ENCODE measurements around the gene WDR4.
"Not testable (repeated sequence)": the region's sequence is repeated elsewhere in the genome, so short reads cannot be mapped to it uniquely, and the experiment has no call there.

Gene WDR4

GRCh38 chr21:42851812-42852665 is 27.3 kb downstream of the WDR4 start:
- DNase-seq: no peak

- DNase-seq: no peak
Observed at GRCh38 chr21:42850866-42851391, 28.4 kb downstream of the WDR4 start.

GRCh38 chr21:42850463-42850862 is 28.9 kb downstream of the WDR4 start:
- no peak for DNase-seq

- DNase-seq: no peak
Observed at GRCh38 chr21:42849759-42850412, 29.5 kb downstream of the WDR4 start.

GRCh38 chr21:42848932-42849758 is 30.2 kb downstream of the WDR4 start:
- no peak for DNase-seq

GRCh38 chr21:42848144-42848931 is 31.0 kb downstream of the WDR4 start:
- DNase-seq: not testable (repeated sequence)

DNA sequence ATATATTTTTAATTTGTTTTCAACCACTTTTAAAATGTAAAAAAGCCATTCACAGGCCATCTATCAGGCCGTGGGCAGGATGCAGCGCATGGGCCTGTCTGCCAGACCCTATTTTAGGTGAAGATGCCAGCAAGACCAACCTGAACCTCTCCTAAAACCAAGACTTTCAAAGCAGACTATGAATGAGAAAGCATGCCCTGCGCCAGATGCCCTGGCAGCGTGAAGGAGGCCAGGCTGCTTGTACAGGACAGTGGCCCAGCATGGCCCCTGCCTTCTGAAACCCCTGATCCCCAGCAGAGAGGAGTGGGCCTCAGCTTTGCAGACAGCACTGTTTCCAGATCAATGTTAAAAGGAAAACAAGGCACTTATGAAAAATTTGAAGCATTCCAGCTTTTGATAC is 31.6 kb downstream of the WDR4 start:
- no peak for DNase-seq

GRCh38 chr21:42847051-42847707 is 32.2 kb downstream of the WDR4 start:
- no peak for DNase-seq

- no peak for DNase-seq
Observed at GRCh38 chr21:42846221-42846620, 33.1 kb downstream of the WDR4 start.

DNA sequence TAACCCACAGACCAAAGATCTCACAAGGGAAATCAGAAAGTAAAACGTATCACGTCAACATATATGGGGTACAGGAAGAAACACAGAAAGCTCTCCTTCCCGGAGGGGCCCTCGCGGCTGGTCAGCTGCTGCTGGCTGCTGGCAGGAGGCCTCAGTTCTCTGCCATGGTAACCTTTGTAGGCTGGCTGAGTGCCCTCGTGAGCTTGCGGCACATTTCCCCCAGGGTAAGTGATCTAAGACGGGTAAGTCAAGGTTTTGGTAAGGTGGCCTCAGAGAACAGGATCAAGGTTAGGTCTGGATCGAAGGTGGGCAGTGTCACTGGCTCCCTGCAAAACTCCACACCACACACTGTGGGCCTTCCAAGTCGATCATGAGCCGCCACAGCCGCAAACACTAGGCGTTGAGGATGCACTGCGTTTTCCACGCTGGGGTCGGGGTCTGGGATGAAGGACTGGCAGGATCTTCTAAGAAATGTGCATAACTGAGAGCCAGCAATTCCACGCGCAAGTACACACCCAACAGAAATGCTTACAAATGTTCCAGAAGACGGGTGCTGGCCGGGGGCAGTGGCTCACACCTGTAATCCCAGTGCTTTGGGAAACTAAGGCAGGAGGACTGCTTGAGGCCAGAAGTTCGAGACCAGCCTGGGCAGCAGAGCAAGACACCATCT is 33.9 kb downstream of the WDR4 start:
- DNase-seq: no peak

DNA sequence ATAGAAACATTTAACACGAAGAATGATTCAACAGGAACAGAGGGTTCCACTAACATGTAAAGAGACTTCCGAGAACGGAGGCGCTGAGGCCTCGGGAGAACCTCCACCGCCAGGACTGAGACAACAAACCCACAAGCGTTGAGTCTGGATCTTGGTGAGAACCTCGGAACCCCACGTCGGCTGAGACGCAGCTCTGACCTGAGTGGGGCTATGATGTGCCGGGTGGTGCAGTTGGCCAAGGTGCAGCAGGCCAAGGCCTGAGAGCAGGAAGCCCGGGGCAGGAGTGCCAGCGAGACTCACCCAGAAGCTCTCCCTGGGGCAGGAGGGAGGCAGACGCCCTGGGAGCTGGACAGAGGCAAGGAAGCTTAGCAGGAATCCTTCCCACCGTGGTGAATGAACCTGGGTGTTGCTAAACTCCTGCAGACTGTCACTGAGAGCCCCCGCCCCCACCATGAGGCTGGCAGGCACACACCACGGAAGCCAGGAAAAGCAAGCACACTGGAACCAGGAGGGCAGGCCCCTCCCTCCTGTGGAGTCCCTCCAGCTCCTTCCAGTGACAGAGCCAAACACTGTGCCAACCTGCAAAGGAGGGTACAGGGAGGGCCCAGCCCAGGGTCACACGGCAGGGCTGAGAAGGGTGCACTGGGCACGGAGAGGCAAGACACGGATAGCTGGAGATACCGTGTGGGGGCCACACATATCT is 34.8 kb downstream of the WDR4 start:
- no peak for DNase-seq

DNA sequence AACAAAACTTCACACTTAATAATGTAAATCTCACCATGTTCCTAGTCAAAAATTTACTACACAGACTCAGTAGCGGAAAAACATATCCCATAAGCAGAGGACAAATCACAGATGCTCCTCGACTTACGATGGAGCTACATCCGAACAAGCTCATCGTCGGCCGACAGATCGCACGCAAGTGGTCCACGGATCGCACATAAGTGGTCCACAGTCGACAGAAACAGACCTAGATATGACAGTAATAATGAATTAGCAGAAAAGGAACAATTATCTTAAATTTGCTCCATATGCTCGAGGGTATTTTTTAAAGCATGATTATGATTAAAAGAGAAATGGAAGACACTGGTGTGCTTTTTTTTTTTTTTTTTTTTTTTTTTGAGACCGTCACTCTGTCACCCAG is 36.3 kb downstream of the WDR4 start:
- no peak for DNase-seq

DNA sequence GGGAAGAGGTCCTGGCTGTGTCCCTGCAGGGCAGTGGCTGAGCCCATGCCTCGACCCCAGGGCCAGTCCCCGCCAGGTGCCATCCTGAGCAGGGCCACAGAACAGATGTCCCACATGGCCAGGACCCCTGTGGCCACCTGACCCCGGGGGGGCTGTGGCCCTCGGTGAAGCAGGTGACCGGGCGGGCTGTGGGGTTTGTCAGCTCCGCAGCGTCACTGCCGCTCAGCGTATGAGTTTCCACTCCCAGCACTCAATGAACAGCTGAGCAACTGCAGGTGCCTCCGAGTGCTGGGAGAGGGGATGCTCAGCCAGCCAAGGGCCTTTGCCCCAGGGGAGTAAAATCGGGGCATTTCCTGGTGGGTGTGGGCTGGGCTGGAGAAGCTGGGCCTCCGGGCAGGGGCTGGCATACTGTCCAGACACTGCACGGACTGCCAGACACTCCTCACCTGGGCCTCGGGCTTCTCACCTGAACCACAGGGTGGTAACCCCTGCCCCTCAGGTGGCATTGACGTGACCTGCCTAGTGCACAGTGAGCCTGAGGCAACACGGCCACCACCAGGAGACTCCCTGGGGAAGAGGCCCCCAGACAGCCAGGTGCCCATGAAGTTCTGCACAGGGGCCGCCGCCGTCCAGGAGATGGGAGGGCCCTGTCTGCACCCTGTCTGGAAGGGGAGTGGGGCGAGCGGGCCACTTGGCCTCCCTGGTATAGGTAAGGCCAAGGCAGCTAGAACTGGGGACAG is 37.3 kb downstream of the WDR4 start:
- not testable (repeated sequence) for DNase-seq

DNA sequence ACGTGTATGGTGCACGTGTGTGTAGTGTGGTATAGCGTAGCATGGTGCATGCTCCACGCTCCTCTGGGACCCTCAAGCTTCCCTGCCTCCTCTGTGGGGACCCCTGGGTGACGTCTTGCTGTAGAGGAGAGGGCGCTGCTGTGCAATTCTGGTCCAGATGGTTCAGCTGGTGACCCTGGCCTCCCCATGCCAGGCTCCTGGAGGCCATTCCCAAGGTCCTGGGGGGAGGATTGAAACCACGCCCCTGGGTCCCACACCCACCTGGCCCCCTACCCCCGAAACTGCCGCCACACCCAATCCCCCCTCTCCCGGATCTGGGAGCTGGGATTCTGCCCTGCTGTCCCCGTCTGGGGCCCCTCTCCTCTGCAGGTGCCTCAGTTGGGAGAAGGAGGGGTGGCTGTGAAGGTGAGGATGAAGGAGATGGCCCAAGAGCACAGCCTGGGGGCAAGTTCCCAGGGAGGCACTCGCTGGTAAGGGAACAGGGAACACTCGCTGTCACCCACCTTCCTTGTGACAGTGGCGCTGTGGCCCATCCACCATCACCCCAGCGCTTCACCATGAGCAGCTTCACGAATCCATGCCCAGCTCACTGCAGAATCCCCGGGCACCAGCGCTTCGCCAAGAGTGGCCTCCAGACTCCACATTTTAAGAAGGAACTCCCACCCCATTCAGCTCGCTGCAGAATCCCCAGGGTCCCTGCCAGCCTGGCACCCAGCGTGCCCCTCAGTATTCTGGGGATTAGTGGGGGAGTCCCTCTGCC is 38.0 kb downstream of the WDR4 start:
- DNase-seq: no peak

- DNase-seq: no peak
Observed at GRCh38 chr21:42840411-42841155, 38.8 kb downstream of the WDR4 start.

GRCh38 chr21:42839271-42840231 is 39.8 kb downstream of the WDR4 start:
- no peak for DNase-seq

DNA sequence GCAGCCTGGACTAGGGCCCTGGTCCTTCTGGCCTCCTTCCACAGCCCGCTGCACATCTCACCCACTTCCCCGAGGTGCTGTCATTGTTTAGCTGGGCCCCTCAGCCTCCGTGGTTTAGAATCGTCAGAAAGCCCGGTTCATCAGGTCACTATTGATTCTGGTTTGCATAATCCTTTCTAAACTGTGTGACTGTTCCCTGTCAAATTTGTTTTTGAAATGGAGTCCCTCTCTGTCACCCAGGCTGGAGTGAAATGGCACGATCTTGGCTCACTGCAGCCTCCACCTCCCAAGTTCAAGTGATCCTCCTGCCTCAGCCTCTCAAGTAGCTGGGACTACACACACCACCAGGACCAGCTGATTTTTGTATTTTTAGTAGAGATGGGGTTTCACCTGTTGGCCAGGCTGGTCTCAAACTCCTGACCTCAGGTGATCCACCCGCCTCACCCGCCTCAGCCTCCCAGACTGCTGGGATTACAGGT is 41.1 kb downstream of the WDR4 start:
- DNase-seq: not testable (repeated sequence)
